Osteoblast (primary cell): Measurements from ENCODE around the gene APOL4. TPM values are rescaled to one million over a fixed set of nuclear protein-coding genes. Genes with fewer than 3 reads are reported as not detected.

ENCODE experiments used
- DNase-seq: peaks from one replicate; pipeline ENCODE4 v3.0.0; 2011; ENCODE audit warnings: low spot score, mixed read lengths; ENCODE audit not compliant: insufficient read length; ENCODE audit errors: missing footprints
- H2AFZ ChIP-seq: 2 replicates; pipeline ENCODE4 v1.6.0; 2011; ENCODE audit warnings: mild to moderate bottlenecking, low read length
- H3K27ac ChIP-seq: 2 replicates; pipeline ENCODE4 v1.5.1; 2011; ENCODE audit warnings: mild to moderate bottlenecking, low read depth, low read length, moderate library complexity
- H3K27me3 ChIP-seq: 2 replicates; pipeline ENCODE4 v1.6.0; 2012; ENCODE audit warnings: mild to moderate bottlenecking, control low read depth, inconsistent platforms, low read length, moderate library complexity; ENCODE audit not compliant: insufficient read depth
- H3K36me3 ChIP-seq: 2 replicates; pipeline ENCODE4 v1.5.1; 2011; ENCODE audit warnings: mild to moderate bottlenecking, low read length, control low read depth, moderate library complexity; ENCODE audit not compliant: insufficient read depth
- H3K4me1 ChIP-seq: 2 replicates; pipeline ENCODE4 v1.5.1; 2011; ENCODE audit warnings: mild to moderate bottlenecking, low read length, control low read depth, moderate library complexity; ENCODE audit not compliant: insufficient read depth
- H3K4me2 ChIP-seq: 2 replicates; pipeline ENCODE4 v1.6.0; 2011; ENCODE audit warnings: mild to moderate bottlenecking, low read length; ENCODE audit not compliant: insufficient read depth
- H3K4me3 ChIP-seq: fragments of 200-600 bp; sonication (generic); 3 replicates; pipeline ENCODE4 v1.5.1; 2012; ENCODE audit warnings: mild to moderate bottlenecking, low read length, inconsistent platforms; ENCODE audit not compliant: insufficient read depth
- H3K79me2 ChIP-seq: 2 replicates; pipeline ENCODE4 v1.6.0; 2012; ENCODE audit warnings: mild to moderate bottlenecking, low read length, control low read depth, inconsistent platforms; ENCODE audit not compliant: insufficient read depth
- H3K9me3 ChIP-seq: 2 replicates; pipeline ENCODE4 v1.5.1; 2011; ENCODE audit warnings: low read depth, low read length, control low read depth
- H4K20me1 ChIP-seq: 2 replicates; pipeline ENCODE4 v1.6.0; 2012; ENCODE audit warnings: mild to moderate bottlenecking, low read length, control low read depth; ENCODE audit not compliant: insufficient read depth
- CTCF ChIP-seq: IDR thresholded peaks from 2 replicates; pipeline ENCODE4 v1.5.1; 2011; ENCODE audit warnings: mild to moderate bottlenecking, low read depth, low read length, moderate library complexity; ENCODE audit errors: extremely low read depth
- total RNA-seq: library from RNA; depleted of rRNA; stranded (reverse); fragments of >200 nt; gene quantifications from 2 replicates; pipeline ENCODE4 v1.2.3, GENCODE V29; 2012

Gene APOL4
- total RNA-seq, 1 donor, result 2.9 TPM

GRCh38 chr22:36237462-36238372 is 36.1 kb upstream of the APOL4 start:
- no peaks in the 10 kb centered on the region for H3K27me3 ChIP-seq
- H3K9me3 ChIP-seq, result no peaks in the 10 kb centered on the region
- peaks cover 42% of the 10 kb centered on the region for H3K79me2 ChIP-seq
- H3K4me2 ChIP-seq, result peak overlapping the region; percentile 99
- peaks cover 32% of the 10 kb centered on the region for H3K4me1 ChIP-seq
- H3K36me3 ChIP-seq, result peaks cover 21% of the 10 kb centered on the region
- peaks cover 18% of the 10 kb centered on the region for H4K20me1 ChIP-seq
- DNase-seq, result peak; percentile 86
- H3K4me3 ChIP-seq, result peak overlapping the region; percentile 83
- H2AFZ ChIP-seq, result no peak overlapping the region
- peak overlapping the region; percentile 82 for H3K27ac ChIP-seq
- no peak for TF ChIP-seq CTCF

- H3K79me2 ChIP-seq, result peaks cover 42% of the 10 kb centered on the region
- TF ChIP-seq CTCF, result no peak
- no peak overlapping the region for H2AFZ ChIP-seq
- peak overlapping the region; percentile 82 for H3K27ac ChIP-seq
- H3K9me3 ChIP-seq, result no peaks in the 10 kb centered on the region
- peaks cover 30% of the 10 kb centered on the region for H3K36me3 ChIP-seq
- H4K20me1 ChIP-seq, result peaks cover 18% of the 10 kb centered on the region
- H3K4me2 ChIP-seq, result peak overlapping the region; percentile 99
- no peak for DNase-seq
- H3K27me3 ChIP-seq, result no peaks in the 10 kb centered on the region
- peaks cover 32% of the 10 kb centered on the region for H3K4me1 ChIP-seq
- H3K4me3 ChIP-seq, result peak overlapping the region; percentile 83
Measured at GRCh38 chr22:36236388-36237319, 35.0 kb upstream of the APOL4 start.

GRCh38 chr22:36235585-36235984 is 34.0 kb upstream of the APOL4 start:
- no peak for DNase-seq

More at GRCh38 chr22:36235585-36235984, 34.0 kb upstream of the APOL4 start:
- H3K27me3 ChIP-seq, result no peaks in the 10 kb centered on the region
- H2AFZ ChIP-seq, result no peak overlapping the region
- H3K27ac ChIP-seq, result no peak overlapping the region
- no peak overlapping the region for H3K4me3 ChIP-seq
- peaks cover 32% of the 10 kb centered on the region for H3K4me1 ChIP-seq
- TF ChIP-seq CTCF, result no peak
- peaks cover 42% of the 10 kb centered on the region for H3K79me2 ChIP-seq
- H3K36me3 ChIP-seq, result peaks cover 39% of the 10 kb centered on the region
- no peaks in the 10 kb centered on the region for H3K9me3 ChIP-seq
- H3K4me2 ChIP-seq, result no peak overlapping the region
- H4K20me1 ChIP-seq, result peaks cover 18% of the 10 kb centered on the region
